Fibroblast of lung (primary cell): ENCODE results near the gene TTLL9.

Experiments
- CTCF ChIP-seq, 2 donors: IDR thresholded peaks in 1 of 2; conservative IDR thresholded peaks in 1 of 2; 1 replicate in 1 of 2; 2 replicates in 1 of 2; pipeline ENCODE4 v1.5.1; 2011 to 2012; ENCODE audit warnings: low read length in 2 of 2, control low read depth in 1 of 2, inconsistent platforms in 1 of 2, low read depth in 1 of 2, mild to moderate bottlenecking in 1 of 2
- EZH2 ChIP-seq: IDR thresholded peaks from 2 replicates; pipeline ENCODE4 v1.5.1; 2012; ENCODE audit warnings: low read length, control low read depth, mild to moderate bottlenecking; ENCODE audit errors: missing control alignments

GRCh38 chr20:31953556-31954148 lies 83.2 kb downstream of the TTLL9 start:
- TF ChIP-seq EZH2, result no peak
- TF ChIP-seq CTCF (conservative IDR thresholded peaks at IDR 0.05 in 1 of 2, IDR thresholded peaks at IDR 0.05 in 1 of 2; ENCODE audit: low read depth in 1 of 2, low read length in 2 of 2), result no peak
